ENCODE results near the gene COTL1. TPM values are rescaled to one million over a fixed set of nuclear protein-coding genes. Genes with fewer than 3 reads are reported as not detected.

COTL1 gene
- total RNA-seq, 1 donor from 2014 or later = 318 TPM

DNA sequence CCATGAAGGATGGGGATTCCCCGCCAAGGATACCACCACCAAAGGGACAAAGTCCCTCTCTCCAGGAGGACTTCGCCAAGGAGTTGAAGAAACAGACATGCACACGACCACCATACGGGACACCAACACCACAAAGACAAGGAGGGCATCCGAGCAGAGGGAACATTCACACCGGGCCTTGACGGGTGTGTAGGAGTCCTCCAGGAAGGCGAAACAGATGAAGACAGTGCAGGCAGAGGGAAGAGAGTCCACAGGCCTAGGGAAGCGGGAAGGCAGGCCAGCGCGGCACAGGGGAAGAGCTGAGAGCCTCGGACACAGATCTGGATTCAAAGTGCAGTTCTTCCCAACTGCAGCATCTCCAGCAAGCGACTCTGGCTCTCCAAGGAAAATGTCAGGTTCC lies 10.8 kb downstream of the COTL1 start:
- H3K4me3 ChIP-seq (ENCODE audit: low read depth, low read length) = no peak overlapping the region
- TF ChIP-seq, protein P1, sequence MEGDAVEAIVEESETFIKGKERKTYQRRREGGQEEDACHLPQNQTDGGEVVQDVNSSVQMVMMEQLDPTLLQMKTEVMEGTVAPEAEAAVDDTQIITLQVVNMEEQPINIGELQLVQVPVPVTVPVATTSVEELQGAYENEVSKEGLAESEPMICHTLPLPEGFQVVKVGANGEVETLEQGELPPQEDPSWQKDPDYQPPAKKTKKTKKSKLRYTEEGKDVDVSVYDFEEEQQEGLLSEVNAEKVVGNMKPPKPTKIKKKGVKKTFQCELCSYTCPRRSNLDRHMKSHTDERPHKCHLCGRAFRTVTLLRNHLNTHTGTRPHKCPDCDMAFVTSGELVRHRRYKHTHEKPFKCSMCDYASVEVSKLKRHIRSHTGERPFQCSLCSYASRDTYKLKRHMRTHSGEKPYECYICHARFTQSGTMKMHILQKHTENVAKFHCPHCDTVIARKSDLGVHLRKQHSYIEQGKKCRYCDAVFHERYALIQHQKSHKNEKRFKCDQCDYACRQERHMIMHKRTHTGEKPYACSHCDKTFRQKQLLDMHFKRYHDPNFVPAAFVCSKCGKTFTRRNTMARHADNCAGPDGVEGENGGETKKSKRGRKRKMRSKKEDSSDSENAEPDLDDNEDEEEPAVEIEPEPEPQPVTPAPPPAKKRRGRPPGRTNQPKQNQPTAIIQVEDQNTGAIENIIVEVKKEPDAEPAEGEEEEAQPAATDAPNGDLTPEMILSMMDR (conservative IDR thresholded peaks at IDR 0.05; ENCODE audit: low read depth, low read length) = no peak
- DNase-seq (ENCODE audit: low read depth) = no peak

DNA sequence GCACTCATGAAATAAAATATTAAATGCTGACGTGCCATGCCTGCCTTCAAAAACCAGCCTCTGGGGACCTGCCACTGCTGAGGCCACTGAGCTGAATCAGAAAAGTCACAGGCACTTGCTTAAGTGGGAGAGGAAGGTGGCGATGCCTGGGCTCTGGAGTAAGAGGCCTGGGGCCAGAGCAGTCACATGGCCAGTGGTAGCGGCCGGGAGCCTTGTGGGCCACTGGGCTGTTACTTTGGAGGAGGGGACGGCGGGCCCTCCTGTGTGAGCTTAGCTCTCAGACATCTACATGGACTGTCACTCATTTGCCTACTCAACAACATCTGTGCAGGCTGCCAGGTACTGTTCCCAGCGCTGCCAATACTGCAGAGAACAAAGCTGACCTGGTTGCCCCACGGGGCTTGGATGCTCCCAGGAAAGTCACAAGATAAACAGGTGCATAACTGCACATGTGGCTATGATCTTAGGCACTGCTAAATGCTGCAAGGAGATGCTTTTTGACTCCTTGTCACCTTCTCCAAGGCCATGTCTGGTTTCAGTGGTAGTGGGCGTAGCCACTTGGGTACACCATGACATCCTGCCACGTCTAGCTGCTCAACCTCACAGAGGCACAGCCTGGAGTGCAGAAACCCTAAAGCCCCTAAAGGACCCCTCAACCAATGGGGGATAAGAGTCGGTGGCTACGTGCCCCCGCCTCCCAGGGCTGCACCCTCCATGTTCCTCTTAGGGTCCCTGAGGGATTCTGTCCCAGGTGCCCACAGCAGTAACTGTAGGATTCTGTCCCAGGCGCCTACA lies 11.6 kb downstream of the COTL1 start:
- TF ChIP-seq, protein P1 (conservative IDR thresholded peaks at IDR 0.05; ENCODE audit: low read depth, low read length) = no peak
- H3K4me3 ChIP-seq (ENCODE audit: low read depth, low read length) = no peak overlapping the region
- no peak for DNase-seq (ENCODE audit: low read depth)

DNA sequence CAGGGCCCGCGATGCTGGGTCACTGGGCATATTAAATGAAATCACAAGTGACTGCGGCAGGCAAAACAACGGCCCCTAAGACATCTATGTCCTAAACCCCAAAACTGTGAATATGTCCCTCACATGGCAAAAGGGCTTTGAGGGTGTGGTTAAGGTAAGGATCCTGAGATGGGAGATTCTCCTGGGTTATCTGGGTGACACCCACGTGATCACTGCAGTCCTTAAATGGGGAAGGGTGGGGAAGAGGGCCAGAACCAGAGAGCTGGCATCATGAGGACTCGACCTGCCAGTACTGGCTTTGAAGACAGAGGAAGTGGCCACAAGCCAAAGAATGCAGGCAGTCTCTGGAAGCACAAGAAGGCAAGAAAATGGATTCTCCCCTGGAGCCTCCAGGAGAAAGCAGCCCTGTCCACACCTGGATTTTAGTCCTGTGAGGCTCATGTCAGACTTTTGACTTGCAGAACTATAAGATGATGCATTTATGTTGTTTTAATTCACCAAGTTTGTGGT lies 12.5 kb downstream of the COTL1 start:
- no peak overlapping the region for H3K4me3 ChIP-seq (ENCODE audit: low read depth, low read length)
- no peak for DNase-seq (ENCODE audit: low read depth)
- TF ChIP-seq, protein P1 (conservative IDR thresholded peaks at IDR 0.05; ENCODE audit: low read depth, low read length) = no peak

DNA sequence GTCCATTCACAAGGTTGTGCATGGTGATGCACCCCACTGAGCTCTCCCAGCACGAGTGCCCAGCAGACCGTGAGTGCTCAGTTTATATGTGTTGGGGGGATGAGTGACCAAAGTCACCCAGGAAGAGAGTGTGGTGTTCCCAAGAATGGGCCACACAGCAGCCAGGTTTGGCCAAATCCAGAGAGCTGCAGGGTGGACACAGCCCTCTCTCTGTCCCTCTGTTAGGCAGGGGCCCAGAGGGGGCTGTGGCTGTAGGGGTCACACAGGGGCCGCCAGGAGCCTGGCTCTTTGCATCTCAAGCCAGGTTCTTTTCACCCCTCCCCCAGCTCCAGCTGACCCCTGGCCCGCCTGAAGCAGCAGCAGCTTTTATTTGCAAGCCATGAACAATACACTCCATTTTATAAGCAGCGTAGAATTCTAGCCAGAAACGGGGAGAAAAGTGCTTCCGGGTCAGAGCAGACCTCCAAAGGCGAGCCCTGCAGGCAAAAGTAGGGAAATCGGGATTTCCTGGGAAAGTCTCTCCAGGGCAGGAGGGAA lies 13.3 kb downstream of the COTL1 start:
- no peak overlapping the region for H3K4me3 ChIP-seq (ENCODE audit: low read depth, low read length)
- TF ChIP-seq, protein P1 (conservative IDR thresholded peaks at IDR 0.05; ENCODE audit: low read depth, low read length) = no peak
- no peak for DNase-seq (ENCODE audit: low read depth)

DNA sequence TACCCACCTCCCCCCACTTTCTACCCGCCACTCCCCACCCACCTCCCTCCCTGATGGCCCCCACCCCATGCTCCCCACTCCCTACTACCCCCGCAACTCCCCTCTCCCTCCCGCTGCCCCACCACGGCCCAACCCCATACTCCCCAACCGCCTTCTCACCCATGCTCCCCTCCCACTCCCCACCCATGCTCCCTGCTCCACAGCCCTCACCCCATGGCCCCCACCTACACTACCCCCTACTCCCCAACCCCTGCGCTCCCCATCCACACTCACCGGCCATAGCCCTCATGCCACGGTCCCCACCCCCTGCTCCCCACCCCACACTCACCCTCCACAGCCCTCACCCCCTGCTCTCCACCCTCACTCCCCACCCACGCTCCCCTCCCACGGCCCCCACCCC lies 13.9 kb downstream of the COTL1 start:
- no peak overlapping the region for H3K4me3 ChIP-seq (ENCODE audit: low read depth, low read length)
- TF ChIP-seq, protein P1 (conservative IDR thresholded peaks at IDR 0.05; ENCODE audit: low read depth, low read length) = no peak
- DNase-seq (ENCODE audit: low read depth) = no peak

DNA sequence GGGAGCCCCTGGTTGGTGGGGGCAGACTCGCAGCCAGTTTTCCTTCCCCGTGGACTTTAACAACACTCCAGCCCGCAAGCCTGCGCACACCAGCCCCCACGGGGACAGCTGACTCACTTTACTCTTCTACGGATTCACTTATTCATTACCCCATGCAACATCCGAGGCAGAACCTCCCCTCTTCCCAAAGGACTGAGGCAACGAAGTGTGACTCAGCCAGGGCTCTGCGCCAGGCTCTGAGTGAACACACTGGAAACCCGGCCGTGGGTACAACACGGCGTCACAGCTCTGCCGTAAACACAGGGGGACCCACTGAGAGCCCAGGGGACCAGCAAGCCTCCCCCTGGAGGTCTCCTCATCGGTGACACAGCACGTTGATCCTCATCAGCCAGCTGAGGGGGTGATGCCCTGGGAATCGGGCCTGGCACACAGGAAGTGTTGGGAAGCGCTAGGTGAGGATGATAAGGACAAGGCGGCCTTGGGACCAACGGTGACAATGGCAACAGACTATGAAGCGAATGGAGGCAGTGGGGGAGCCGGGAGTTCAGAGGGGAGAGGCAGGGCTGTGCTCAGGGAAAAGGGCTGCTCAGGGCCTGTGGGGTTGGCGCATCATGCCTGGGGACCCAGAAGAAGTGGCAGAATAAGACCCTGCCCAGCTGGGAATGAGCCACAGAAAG lies 14.6 kb downstream of the COTL1 start:
- H3K4me3 ChIP-seq (ENCODE audit: low read depth, low read length) = peak overlapping the region; percentile 47
- TF ChIP-seq, protein P1 (conservative IDR thresholded peaks at IDR 0.05; ENCODE audit: low read depth, low read length) = no peak
- peak; percentile 86 for DNase-seq (ENCODE audit: low read depth)

Measured in epithelial cell of proximal tubule (primary cell).